ENCODE data around the gene RAD50. TPM values are rescaled to one million over a fixed set of nuclear protein-coding genes. Genes with fewer than 3 reads are reported as not detected.

Gene RAD50
- polyA plus RNA-seq, 4 donors = 6.8 to 32.8 (median 11.0) TPM

DNA sequence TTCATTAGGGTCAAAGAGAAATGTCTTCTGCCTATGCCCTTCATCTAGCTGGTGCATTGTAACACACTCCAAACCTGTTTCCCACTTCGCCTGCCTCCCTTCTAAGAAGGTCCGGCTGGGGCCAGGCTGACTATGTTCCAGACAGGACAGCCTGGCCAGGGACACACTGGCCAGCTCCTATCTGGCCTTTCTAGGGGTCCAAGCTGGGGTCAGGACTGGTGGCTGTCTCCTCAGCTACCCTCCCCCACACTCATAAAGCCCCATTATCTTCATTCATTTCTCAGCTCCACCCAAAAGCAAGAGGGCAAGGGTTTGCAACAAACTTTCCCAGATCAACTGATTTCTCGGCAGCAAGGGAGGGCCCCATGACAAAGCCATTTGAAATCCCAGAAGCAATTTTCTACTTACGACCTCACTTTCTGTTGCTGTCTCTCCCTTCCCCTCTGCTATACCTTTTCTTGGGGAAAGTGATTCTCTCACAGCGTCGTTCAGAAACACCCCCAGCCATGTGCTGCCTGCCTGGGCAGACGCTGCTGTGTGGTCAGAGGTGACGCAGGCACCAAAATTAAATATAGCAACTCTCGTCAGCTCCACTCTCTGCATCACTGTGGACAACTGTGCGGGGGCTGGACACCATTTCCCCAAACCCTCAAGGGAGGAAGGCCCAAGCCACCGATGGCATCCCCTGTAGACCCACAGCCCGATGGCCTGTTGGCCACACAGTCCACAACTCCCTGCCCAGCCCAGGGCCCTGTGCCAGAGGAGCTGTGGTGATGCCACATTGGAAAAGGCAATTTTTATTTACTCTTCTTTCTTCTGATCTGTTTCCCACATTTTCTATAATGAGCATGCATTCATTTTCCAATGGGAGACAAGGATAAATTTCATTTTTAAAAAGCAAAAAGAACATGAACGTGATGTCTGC is 107.3 kb downstream of the RAD50 start:
- no peak overlapping the region for H3K4me3 ChIP-seq (ENCODE audit: low read depth in 1 of 3, low read length in 3 of 3)
- H3K36me3 ChIP-seq (ENCODE audit: control insufficient read depth in 3 of 3, insufficient read depth in 2 of 3, low read depth in 1 of 3, low read length in 3 of 3) = no peaks in the 10 kb centered on the region
- DNase-seq = peak; percentile 65 to 83
- 60 to 70% (median 64%) methylated on average over 13 of the region's 13 CpGs for WGBS, 3 donors
- H3K4me1 ChIP-seq (ENCODE audit: control insufficient read depth in 3 of 3, insufficient read depth in 2 of 3, low read depth in 1 of 3, low read length in 2 of 3) = peaks cover 5 to 53% (median 7%) of the 10 kb centered on the region in 3 donors
- H3K27ac ChIP-seq (ENCODE audit: low read depth in 1 of 3, low read length in 2 of 3) = peak overlapping the region; percentile 13 to 71 (median 28)
- H3K9me3 ChIP-seq (ENCODE audit: control insufficient read depth in 2 of 2, insufficient read depth in 1 of 2, low read depth in 1 of 2, low read length in 1 of 2) = no peaks in the 10 kb centered on the region
- no peaks in the 10 kb centered on the region for H3K27me3 ChIP-seq (ENCODE audit: control insufficient read depth in 3 of 3, insufficient read depth in 3 of 3, low read length in 3 of 3)
- FAIRE-seq = no peak

DNA sequence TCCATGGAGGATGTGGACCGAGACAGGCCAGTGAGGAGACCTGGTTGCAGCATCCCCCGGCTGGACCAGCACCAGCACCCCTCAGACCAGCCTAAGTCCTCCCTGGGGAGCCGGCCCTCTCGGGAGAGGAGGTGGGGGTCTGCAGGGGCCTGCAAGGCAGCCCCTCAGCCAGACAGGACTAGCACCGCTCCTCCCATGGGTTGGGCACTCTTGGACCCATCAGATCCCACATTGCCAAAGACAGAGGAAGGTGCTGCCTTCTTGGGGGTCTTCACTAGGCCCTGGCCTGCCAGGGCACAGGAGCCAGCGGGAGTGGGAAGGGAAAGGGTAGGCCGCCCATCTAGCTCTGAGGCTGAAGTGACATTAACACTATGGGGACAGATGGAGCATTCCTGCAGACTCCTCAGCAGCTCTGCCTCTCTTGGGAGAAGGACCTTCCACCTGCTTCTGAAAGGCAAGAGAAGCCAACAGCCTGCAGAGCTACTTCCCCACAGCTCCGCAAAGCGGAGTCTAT is 108.0 kb downstream of the RAD50 start:
- 96% methylated on average over 9 of the region's 9 CpGs for WGBS, 3 donors
- Histone ChIP-seq H3K27ac (ENCODE audit: low read depth in 1 of 3, low read length in 2 of 3) (peak overlapping the region in 1 of 3 donors; percentile 5), H3K36me3 (ENCODE audit: control insufficient read depth in 3 of 3, insufficient read depth in 2 of 3, low read depth in 1 of 3, low read length in 3 of 3) (no peaks in the 10 kb centered on the region), H3K27me3 (ENCODE audit: control insufficient read depth in 3 of 3, insufficient read depth in 3 of 3, low read length in 3 of 3) (no peaks in the 10 kb centered on the region), H3K4me1 (ENCODE audit: control insufficient read depth in 3 of 3, insufficient read depth in 2 of 3, low read depth in 1 of 3, low read length in 2 of 3) (peaks cover 7 to 60% (median 7%) of the 10 kb centered on the region in 3 donors), H3K4me3 (ENCODE audit: low read depth in 1 of 3, low read length in 3 of 3) (no peak overlapping the region), H3K9me3 (ENCODE audit: control insufficient read depth in 2 of 2, insufficient read depth in 1 of 2, low read depth in 1 of 2, low read length in 1 of 2) (no peaks in the 10 kb centered on the region)
- DNase-seq (no peak), FAIRE-seq (no peak)

DNA sequence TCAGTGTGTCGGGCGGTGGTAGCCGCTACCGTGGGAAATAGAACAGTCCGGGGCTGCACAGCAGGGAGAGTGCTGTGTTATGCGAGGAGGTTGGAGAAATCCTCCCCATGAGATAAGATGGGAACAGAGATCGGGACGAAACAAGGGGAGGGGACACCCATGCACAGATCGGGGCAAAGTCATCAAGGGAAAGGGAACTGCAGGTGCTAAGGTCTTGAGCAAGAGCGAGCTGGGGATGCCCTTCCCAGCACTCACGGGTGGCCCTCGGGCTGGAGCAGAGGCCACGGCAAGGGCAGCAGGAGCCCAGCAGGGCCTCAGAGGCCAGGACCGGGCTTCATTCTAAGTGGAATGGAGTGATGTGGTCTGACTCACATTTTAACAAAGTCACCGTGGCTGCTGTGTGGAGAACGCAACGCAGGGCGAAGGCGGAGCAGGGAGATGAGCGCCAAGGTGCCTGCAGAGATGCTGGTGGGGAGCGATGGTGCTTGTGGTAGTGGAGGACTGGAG is 108.8 kb downstream of the RAD50 start:
- WGBS, 3 donors = 73 to 87% (median 82%) methylated on average over 21 of the region's 21 CpGs
- FAIRE-seq (no peak), DNase-seq (peak in 1 of 2 donors; percentile 52)
- Histone ChIP-seq H3K4me3 (ENCODE audit: low read depth in 1 of 3, low read length in 3 of 3) (no peak overlapping the region), H3K4me1 (ENCODE audit: control insufficient read depth in 3 of 3, insufficient read depth in 2 of 3, low read depth in 1 of 3, low read length in 2 of 3) (peaks cover 7 to 67% (median 7%) of the 10 kb centered on the region in 3 donors), H3K27ac (ENCODE audit: low read depth in 1 of 3, low read length in 2 of 3) (no peak overlapping the region), H3K36me3 (ENCODE audit: control insufficient read depth in 3 of 3, insufficient read depth in 2 of 3, low read depth in 1 of 3, low read length in 3 of 3) (no peaks in the 10 kb centered on the region), H3K9me3 (ENCODE audit: control insufficient read depth in 2 of 2, insufficient read depth in 1 of 2, low read depth in 1 of 2, low read length in 1 of 2) (no peaks in the 10 kb centered on the region), H3K27me3 (ENCODE audit: control insufficient read depth in 3 of 3, insufficient read depth in 3 of 3, low read length in 3 of 3) (no peaks in the 10 kb centered on the region)

DNA sequence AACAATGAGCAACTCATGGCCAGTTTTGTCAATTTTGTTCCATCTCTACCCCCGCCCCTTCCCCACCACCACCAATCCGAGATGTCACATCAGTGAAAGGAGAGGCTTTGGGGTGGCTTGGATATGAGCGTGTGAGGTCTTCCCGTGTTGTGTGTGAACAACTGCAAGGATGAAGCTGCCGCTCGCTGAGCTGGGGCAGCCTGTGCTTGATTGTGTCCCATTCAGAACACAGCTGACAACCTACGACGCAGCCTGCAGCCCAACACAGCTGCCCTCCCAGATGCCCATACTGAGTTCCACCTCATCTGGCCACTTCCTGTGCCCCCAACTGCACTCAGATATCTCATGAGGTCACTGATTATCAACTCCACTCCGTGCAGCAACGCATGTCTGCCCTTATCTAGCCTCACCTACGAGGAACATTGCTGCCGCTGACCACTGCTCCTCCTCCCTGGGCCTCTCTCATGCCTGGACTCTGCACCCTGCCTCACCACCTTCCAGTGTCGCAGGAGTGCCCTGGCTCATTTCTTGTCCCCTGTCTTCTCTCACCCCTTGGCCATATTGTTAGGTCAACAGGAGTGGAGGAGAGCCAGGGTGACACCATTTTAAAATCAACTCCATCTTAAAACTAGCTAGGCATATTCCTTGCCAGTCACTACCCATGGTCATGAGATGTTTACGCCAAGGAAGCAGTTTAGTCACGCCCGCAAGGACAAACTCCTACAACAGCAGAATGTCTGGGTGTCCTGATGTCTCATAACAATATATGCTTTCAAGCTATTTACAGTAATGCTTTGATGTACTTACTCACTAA is 109.7 kb downstream of the RAD50 start:
- FAIRE-seq (no peak), DNase-seq (peak; percentile 70 to 83)
- Histone ChIP-seq H3K27ac (ENCODE audit: low read depth in 1 of 3, low read length in 2 of 3) (peak overlapping the region in 1 of 3 donors; percentile 50), H3K4me3 (ENCODE audit: low read depth in 1 of 3, low read length in 3 of 3) (no peak overlapping the region), H3K36me3 (ENCODE audit: control insufficient read depth in 3 of 3, insufficient read depth in 2 of 3, low read depth in 1 of 3, low read length in 3 of 3) (no peaks in the 10 kb centered on the region), H3K9me3 (ENCODE audit: control insufficient read depth in 2 of 2, insufficient read depth in 1 of 2, low read depth in 1 of 2, low read length in 1 of 2) (no peaks in the 10 kb centered on the region), H3K27me3 (ENCODE audit: control insufficient read depth in 3 of 3, insufficient read depth in 3 of 3, low read length in 3 of 3) (no peaks in the 10 kb centered on the region), H3K4me1 (ENCODE audit: control insufficient read depth in 3 of 3, insufficient read depth in 2 of 3, low read depth in 1 of 3, low read length in 2 of 3) (peaks cover 7 to 66% (median 7%) of the 10 kb centered on the region in 3 donors)
- WGBS, 3 donors = 71 to 84% (median 71%) methylated on average over 16 of the region's 16 CpGs

DNA sequence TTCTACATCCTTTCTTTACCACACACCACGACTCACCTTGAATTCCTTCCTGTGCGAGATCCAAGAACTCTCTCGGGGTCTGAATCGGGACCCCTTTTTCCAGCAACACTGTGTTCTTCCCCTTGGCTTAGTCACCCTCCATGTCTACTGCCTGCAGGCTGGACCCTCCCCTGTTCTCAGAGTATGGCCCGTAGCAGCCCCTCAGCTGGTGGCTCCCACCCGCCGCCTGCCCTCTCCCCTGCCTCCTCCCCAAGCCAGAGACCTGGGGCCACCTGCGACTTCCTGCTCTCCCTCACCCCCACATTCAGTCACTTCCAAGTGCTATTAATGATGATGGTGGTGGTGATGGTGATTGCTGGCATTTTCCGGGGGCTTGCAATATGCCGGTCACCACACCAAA is 110.5 kb downstream of the RAD50 start:
- H3K9me3 ChIP-seq (ENCODE audit: control insufficient read depth in 2 of 2, insufficient read depth in 1 of 2, low read depth in 1 of 2, low read length in 1 of 2) = no peaks in the 10 kb centered on the region
- 81 to 91% (median 87%) methylated on average over 10 of the region's 10 CpGs for WGBS, 3 donors
- no peak overlapping the region for H3K4me3 ChIP-seq (ENCODE audit: low read depth in 1 of 3, low read length in 3 of 3)
- H3K27me3 ChIP-seq (ENCODE audit: control insufficient read depth in 3 of 3, insufficient read depth in 3 of 3, low read length in 3 of 3) = no peaks in the 10 kb centered on the region
- no peak for FAIRE-seq
- H3K4me1 ChIP-seq (ENCODE audit: control insufficient read depth in 3 of 3, insufficient read depth in 2 of 3, low read depth in 1 of 3, low read length in 2 of 3) = peaks cover 7 to 66% (median 7%) of the 10 kb centered on the region in 3 donors
- H3K36me3 ChIP-seq (ENCODE audit: control insufficient read depth in 3 of 3, insufficient read depth in 2 of 3, low read depth in 1 of 3, low read length in 3 of 3) = no peaks in the 10 kb centered on the region
- no peak for DNase-seq
- no peak overlapping the region for H3K27ac ChIP-seq (ENCODE audit: low read depth in 1 of 3, low read length in 2 of 3)

DNA sequence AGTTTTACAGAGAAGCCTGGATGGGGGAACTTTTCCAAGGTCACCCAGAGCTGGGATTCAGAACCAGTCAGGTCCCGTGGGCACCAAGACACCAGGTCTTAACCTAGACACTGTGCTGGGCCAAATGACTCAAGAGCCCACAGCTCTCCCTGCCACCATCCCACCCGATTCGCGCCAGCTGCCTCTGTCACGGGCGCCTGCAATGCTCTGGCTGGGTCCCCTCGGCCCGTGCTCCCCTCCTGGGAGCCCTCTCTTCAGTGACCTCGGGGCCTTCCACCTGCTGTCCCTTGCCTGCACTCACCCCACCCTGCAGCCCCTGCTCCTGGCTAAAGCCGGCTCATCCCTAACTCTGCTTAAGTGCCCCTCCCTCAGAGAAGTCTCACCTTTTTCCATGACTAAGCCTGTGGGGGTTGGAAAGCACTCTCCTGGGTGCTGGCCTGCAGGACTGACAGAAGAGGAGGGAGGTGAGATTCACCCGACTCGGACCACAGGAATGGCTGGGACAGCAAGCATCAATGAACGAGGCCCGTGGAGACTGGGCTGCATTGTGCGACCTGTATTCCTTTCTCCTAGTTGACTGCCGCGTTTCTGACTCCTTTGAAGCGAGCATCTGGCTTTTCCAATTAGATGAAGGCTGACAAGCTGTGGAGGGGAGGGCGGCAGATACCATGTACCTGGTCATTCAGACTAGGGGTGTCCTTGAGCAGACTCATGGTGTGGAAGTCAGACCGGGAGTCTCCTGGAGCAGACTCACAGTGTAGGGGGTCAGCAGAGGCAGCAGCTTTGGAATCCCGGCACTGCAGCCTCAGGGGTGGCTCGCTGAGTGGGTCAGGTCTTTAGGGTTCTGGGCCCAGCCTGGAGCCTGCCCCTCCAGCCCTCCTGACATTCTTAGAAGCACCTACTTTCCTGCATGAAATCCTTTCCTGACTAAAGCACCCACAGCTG is 111.3 kb downstream of the RAD50 start:
- Histone ChIP-seq H3K36me3 (ENCODE audit: control insufficient read depth in 3 of 3, insufficient read depth in 2 of 3, low read depth in 1 of 3, low read length in 3 of 3) (no peaks in the 10 kb centered on the region), H3K4me3 (ENCODE audit: low read depth in 1 of 3, low read length in 3 of 3) (no peak overlapping the region), H3K4me1 (ENCODE audit: control insufficient read depth in 3 of 3, insufficient read depth in 2 of 3, low read depth in 1 of 3, low read length in 2 of 3) (peaks cover 5 to 63% (median 7%) of the 10 kb centered on the region in 3 donors), H3K27ac (ENCODE audit: low read depth in 1 of 3, low read length in 2 of 3) (no peak overlapping the region), H3K27me3 (ENCODE audit: control insufficient read depth in 3 of 3, insufficient read depth in 3 of 3, low read length in 3 of 3) (no peaks in the 10 kb centered on the region), H3K9me3 (ENCODE audit: control insufficient read depth in 2 of 2, insufficient read depth in 1 of 2, low read depth in 1 of 2, low read length in 1 of 2) (no peaks in the 10 kb centered on the region)
- FAIRE-seq = no peak
- no peak for DNase-seq
- 88 to 92% (median 88%) methylated on average over 22 of the region's 22 CpGs for WGBS, 3 donors

DNA sequence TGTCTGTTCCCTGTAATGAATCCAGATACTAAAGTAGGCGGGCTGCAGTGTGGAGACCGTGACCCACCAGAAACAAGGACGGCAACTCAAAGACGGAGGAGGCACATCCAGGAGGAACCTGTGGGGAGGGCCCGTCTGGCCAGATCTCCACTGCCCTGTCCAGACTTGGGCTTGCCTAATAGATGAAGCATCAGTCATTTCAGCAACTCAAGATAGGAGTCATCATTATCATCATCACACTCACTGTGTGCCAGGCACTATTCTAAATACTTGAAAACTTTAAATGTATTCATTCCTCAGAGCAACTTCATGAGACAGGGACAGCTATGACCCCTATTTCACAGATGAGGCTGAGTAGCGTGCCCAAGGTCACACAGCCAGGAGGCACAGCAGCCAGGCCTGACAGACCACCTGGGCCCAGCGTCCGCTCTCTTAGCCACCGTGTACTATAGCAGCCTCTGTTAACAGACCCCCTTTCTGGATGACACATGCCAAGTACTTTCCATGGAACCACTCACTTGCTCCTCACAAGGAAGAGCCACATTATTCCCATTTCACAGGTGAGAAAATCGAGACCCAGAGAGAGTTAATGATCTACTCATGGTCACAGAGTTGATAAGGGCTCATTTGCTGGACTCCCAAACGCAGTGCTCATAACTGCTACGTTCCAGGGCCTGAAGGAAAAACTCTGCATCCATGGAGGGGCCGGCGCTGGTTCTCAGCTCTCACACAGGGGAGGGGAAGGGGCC is 112.1 kb downstream of the RAD50 start:
- FAIRE-seq = no peak
- Histone ChIP-seq H3K9me3 (ENCODE audit: control insufficient read depth in 2 of 2, insufficient read depth in 1 of 2, low read depth in 1 of 2, low read length in 1 of 2) (no peaks in the 10 kb centered on the region), H3K36me3 (ENCODE audit: control insufficient read depth in 3 of 3, insufficient read depth in 2 of 3, low read depth in 1 of 3, low read length in 3 of 3) (no peaks in the 10 kb centered on the region), H3K4me1 (ENCODE audit: control insufficient read depth in 3 of 3, insufficient read depth in 2 of 3, low read depth in 1 of 3, low read length in 2 of 3) (peaks cover 0 to 59% (median 5%) of the 10 kb centered on the region in 3 donors), H3K27ac (ENCODE audit: low read depth in 1 of 3, low read length in 2 of 3) (peak overlapping the region in 1 of 3 donors; percentile 4), H3K27me3 (ENCODE audit: control insufficient read depth in 3 of 3, insufficient read depth in 3 of 3, low read length in 3 of 3) (no peaks in the 10 kb centered on the region), H3K4me3 (ENCODE audit: low read depth in 1 of 3, low read length in 3 of 3) (no peak overlapping the region)
- 85 to 92% (median 86%) methylated on average over 14 of the region's 14 CpGs for WGBS, 3 donors
- DNase-seq = no peak

All from small intestine (tissue), 7 donors.